ENCODE data around the gene CASZ1.

The CASZ1 gene

DNA sequence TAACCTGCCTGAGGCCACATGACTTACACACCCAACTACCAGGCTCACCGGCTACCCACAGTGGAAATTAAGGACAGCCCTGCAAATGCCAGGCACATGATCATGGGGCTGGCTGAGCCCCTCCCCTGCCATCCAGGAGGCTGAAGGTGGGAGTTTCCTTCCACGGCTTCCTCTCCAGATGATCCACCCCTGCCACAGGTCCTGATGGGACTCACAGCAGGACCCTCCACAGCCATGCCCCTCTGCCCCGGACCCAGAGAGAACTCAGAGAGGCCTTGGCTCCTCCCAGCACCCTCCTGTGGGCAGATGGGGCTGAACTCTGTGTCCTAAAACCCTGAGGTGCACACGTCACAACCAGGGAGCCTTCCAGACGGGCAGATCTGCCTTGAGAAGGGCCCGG is 29.1 kb upstream of the CASZ1 start:
- DNase-seq = no peak

DNA sequence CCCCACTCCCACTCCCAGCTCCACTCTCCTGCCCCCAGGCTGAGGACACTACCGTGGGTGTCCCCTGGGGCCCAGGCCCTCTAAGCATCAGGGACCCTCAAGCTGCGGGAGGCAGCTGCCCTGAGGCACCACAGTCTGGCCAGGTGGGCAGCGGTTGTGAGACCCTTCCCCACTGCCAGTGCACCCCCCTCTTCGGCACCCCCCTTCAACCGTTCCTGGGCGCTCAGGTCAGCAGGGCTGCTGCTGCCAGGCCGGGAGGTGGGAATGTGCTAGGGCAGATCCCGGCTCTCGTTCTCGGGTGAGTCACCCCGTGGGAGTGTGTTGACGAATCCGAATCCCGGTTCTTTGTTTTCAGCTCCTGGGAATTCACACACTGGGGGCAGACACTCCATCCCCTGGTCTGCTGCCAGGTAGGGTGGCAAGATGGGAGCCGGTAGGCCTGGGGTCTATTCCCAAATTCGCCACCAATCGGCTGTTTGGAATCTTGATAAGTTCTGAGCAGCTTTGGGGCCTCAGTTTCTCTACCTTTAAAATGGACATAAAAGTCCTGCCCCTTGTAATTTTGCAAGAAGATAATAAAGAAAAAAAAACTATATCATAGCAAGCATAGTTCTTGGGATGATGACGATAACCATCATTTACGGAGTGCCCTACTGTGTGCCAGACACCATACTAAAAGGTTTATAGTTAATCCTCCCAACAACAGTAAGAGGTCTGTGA is 28.5 kb upstream of the CASZ1 start:
- DNase-seq = no peak

DNA sequence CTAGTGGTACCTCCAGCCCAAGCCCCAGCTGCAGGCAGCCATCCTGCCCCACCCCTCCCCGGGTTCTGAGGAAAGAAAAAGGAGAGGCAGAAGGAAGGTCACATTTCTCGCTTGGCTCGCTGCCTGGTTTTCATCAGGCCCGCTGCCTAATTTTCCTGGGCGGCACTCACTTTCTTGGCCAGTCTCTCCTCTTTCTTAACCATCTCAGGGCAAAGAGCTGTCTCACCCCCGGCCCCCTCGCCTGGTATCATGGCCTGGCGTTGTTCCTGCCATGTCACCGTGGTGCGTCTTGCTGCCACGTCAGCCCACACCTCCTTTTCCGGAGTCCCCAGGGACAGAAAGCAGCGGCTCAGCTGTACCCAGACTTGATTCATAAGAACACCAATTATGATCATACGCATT is 26.6 kb upstream of the CASZ1 start:
- DNase-seq = peak in 15 of 56 donors; percentile 2 to 21 (median 9)

DNA sequence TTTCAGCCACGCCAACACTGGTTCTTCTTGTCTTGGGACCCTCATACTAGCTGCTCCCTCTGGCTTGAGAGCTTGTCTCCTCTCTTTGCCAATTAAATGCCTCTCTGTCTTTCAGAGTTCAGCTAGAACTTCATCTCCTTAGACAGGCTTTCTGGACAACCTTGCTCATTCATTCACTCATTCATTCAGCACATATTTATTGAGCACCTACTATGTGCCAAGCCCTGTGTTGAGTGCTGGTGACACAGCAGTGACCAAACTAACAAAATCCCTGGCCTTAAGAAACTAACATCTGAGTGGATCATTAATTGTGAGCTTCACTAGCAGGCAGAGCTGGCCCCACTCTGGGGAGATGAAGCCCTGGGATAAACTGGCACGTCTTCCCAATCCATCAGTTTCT is 24.9 kb upstream of the CASZ1 start:
- DNase-seq = no peak

DNA sequence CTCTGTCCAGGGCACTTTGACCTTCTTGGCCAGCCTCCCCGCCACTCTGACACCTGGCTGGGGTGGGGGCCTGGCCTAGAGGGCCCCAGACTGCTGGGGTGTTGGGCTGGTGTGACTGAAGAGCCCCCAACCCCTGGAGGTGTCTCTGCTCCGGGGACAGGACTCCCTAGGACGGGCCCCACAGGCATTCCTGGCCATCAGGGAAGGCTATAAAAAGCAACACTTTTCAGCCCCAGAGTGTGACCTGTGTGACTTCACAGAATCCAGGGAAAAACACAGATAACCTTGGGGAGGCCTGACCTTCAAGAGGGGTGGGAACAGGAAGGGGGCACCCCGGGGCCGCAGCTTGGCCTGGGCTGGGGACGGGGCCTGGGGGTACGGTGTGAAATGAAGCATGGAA is 24.0 kb upstream of the CASZ1 start:
- DNase-seq = no peak

DNA sequence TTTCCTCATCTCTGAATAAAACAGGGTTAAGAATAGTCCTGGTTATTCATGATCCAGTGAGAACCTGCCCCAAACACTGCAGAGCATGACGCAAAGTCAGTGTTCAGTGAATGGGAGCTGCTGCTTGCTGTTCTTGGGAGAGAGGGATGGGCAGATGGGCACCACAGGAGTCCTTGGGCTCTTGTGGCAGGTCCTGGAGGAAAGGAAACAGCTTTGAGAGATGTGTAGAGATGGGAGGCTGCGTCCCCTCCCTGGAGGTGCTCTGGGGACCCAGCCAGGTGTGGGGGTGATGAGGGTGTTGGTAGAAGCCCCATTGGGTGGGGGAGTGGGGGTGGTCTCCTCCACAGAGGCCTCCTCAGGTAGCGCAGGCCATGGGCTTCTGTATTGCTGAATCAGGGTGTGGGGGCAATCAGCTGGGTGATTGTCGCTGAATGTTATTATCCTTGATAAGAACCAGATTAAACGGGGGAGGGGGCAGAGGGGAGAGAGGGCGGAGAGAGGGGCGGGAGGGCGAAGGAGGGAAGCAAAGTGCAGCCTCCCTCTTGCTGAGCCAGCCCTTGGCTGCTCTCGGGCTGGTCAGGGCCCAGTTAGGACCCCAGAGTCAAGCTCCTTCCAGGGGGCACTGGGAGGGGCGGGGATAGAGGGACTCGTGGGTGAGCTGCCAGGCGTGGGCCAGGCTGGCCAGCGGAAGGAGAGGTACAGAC is 22.9 kb upstream of the CASZ1 start:
- no peak for DNase-seq

DNA sequence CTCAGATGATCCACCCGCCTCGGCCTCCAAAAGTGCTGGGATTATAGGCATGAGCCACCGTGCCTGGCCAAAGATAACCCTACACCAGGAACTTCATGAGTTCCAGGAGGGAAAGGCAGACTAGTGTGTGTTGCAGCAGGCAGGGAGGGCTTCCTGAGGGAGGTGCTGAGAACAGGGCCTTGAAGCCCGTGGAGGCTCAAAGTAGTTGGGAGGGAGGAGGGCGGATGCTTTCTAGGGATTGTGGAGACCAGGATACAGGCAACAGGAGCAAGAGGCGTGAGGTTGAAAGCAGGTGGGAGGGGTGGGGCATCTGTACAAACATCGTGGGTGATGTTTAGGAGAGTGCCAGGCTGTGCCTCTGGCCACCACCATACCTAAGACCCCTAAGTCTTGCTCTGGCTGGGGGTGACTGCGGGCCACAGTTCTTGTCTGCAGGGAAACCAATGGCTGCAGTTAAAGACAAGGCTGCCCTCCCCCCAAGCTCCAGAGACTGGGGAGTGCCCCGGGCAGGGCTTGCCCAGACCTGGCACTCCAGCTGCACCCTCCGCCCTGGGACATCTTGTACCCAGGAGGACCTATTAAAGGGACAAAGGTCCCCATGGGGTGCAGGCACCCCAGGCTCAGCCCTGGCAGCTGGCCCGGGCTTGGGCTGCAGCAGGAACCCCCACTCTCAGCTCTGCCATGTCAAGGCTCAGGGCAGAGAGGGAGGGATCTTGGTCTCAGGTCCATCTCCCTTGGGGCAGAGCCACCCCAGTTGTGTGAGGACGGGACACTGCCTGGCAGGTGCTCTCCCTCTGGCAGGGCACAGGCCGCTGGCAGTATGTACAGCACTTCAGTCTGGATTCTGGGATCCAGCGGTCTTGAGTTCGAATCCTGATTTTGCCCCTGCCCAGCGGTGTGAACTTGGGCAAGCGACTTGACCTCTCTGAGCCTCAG is 22.1 kb upstream of the CASZ1 start:
- no peak for DNase-seq

DNA sequence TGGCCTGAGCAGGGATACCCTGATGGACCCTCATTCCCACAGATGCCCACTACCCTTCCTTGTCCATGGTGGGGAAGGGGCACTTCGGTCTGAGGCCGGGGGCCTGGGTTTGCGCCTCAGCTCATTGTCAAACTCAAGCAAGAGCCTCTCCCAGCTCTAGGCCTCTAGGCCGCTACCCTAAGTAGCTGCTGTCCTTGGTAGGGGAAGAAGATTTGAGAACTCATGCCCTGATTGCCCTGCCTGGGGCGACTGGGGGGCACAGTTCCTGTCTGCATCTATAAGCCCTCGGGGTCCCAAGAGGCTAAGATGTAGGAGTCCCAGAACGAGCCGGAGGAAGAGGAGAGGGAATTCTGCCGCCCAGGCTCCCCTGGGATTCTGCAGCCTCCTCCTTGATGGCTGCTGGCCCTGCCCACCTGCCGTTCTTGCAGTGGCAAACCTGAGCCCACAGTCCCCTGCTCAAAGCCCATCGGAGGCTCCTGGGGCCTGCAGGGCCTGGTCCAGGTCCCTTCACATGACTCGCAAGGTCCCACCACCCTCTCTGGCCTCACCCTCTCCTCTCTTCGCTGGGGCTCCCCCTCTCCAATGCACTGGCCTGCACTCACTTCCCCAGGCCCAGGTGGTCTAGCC is 20.4 kb upstream of the CASZ1 start:
- DNase-seq = no peak

DNA sequence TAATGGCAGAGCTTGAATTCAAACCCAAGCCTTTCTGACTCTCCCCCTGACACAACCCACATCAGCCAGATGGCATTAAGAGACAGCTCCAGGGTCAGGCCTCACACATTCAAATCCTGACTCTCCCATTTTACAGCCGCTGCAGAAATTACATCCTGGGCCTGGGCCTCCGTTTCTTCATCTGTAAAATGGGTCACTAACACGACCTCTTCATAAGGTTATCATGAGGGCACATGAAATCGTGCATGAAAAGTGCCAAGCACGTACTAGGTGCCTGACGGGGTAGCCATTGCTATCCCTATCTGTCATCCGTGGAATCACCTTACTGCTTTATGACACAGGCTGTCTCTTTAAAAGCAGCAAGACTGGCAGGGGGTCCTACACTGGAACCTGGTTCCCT is 19.8 kb upstream of the CASZ1 start:
- DNase-seq = no peak

DNA sequence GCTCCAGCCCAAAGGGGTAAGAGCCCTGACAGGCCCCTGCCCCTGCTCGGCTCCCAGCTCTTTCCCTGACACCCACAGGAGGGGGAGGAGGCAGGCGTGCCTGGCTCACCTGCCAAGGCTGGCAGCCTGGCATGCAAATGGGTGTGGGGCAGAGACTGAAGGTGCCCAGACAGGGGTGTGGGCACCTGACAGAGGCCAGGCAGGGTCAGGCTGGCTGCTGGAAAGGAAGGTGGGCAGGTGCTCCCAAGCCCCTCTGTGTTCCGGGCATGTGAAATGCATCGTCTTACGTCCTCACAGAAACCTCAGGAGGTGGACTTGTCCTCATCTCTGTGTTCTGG is 19.4 kb upstream of the CASZ1 start:
- no peak for DNase-seq

DNA sequence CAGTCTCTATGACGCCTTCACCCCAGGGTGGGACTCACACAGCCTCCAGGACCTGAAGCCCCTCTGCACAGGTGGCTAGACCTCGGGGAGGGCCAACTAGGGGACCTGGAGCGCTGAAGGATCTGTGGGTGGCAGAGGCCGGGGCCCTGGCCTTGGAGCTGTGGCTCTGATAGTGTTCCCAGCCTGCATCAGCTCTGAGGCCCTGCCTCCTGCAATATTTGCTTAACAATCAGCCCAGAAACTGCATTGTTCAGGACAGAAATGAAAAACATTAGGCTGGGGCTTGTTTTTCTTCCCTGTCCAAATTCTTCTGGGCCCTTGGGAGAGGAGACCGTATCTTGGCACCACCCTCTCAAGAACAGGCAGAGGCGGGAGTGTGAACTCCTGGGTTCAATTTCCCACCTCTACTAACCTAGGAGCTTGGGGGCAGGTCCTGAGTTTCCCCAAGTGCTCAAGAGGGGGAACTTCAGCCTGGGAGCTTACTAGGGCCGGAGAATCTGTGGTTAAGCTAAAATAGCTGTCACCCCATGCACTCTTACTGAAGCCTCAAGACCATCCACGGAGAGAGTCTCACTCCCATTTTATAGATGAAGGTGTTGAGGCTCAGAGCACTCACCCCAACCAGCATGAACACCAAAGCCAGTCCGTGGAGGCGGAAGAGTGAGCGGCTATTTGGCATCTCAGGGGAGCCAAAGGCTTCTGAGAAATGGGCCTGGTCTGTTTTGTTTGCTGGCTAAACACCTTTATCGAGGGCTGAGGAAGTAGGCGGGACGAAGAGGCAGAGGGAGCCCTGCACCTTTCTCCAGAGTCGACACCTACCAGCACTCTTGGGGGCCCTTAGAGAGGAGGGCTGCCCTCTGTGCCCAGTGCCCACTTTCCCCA is 18.8 kb upstream of the CASZ1 start:
- DNase-seq = no peak

DNA sequence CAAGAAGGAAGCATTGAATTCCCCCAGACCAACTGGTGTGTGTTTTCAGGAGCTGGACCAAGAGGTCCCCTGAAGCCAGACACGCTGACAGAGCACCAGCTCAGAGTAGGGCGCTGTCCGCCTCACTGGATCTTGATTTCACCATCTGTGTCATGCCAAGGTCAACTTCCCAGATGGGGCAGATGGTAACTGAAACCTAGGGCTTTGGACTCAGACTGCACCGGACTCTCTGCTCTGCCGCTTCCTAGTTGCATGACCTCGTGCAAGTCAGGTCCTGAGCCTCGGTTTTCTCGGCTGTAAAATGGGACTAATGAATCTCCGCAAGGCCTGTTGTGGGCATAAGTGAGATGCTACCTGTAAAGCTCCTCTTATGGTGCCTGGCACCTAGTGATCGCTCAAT is 17.9 kb upstream of the CASZ1 start:
- DNase-seq = no peak

DNA sequence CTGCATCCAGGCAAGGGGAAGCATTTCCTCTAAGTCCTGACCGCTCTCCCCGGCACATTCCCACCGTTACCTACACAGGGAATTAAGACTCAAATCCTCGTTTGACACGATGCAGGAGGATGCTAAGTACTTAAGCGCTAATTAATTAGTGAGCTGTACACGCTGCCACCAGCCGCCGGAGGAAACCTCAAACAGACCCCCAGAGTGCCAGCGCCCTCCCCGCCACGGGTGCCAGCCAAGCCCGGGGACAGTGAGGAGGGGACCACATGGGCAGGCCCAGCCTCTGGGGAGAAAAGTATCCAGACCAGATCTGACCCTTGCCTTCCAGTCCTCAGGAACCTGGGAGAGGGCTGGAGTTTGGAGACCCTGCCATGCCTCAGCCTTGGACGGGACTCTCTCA is 17.4 kb upstream of the CASZ1 start:
- DNase-seq = no peak

DNA sequence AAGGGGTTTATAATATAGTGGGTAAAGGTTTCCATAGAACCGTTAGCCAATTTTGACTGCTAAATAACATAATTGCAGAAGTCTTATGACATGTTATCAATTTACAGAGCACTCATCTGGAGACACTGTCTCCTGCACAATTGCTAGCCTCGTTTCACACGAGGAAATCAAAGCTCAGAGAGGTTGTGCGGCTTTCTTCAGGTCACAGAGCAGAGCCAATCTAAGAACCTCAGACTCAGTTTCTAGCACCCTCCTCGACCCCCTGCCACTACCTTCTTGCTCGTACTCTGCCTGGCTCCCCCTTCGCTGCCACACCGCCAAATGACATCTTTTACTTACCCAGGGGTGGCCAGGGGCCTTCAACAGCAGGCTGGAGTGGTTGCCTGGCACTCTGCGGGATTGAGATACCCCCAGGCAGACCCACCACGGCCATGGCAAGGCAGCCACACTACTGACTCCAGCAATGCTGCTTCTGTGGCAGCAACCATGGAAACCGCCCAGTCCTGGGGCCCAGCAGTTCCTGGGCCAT is 16.0 kb upstream of the CASZ1 start:
- DNase-seq = no peak

DNA sequence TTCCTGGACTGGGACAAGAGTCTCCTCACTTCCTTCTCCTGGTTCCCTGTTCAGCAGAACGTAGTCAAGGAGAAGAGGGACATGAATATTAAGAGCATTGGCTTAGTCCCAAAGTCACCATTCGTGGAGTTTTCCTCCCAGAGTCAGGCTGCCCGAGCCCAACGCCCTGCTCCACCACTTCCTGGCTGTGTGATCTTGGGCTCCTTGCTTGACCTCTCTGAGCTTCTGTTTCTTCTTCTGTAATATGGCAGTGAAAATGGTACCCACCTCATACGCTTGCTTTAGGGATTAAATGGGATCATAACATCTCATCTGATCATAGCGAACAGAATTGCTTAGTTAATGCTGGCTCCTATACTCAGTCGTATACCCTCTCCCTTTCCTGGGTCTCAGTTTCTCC is 12.0 kb upstream of the CASZ1 start:
- no peak for DNase-seq

DNA sequence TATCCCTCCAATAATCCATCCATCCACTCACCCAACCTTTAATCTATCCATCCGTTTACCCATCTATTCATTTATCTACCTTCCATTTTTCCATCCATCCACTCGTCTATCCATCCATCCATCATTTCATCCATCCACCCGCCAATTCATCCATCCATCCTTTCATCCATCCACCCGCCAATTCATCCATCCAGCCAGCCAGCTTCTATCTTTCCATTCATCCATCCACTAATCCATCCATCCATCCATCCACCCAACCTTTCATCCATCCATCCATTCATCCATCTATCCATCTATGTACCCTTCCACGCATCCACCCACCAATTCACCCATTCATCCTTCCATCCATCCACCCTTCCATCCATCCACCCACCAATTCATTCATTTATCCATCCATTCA is 10.5 kb upstream of the CASZ1 start:
- DNase-seq = no peak

DNA sequence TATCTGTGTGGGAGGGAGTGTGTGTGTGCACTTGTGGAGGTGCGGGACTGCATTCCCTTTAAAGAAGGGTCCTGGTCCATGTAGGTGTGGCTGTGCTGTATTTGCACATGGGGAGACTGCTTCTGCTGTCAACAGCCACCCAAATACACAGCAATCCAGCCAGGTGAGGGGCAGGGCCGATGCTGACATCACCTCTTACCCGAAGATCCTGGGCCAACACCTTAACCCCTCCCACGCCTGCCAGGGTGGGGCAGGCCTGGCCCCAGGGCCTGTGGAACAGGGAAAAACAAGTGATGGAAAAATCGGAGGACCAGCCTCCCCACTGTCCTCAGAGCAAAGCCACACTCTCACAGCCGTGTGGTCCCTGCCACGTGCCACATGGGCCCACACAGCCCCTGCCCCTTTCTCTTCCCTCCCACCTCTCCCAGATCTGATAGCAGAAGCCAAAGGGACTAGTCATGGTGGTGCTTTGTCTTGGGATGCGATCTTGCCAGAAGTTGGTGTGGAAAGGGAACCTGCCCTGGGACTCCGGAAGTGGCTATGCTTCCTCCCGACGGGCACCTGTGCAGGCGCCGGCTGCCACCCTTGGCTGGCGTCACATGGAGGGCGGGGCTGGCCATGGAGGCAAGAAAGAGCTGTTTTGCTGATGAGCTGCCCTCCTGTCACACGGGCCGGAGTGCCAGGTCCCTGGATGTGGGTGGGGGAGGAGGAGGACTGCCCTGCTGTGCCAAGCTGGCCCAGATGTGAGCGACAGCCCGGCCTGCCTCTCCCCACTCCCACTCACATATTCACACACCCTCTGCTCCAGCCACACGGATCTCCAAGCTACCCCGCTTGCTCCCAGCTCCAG is 7.8 kb upstream of the CASZ1 start:
- DNase-seq = no peak

DNA sequence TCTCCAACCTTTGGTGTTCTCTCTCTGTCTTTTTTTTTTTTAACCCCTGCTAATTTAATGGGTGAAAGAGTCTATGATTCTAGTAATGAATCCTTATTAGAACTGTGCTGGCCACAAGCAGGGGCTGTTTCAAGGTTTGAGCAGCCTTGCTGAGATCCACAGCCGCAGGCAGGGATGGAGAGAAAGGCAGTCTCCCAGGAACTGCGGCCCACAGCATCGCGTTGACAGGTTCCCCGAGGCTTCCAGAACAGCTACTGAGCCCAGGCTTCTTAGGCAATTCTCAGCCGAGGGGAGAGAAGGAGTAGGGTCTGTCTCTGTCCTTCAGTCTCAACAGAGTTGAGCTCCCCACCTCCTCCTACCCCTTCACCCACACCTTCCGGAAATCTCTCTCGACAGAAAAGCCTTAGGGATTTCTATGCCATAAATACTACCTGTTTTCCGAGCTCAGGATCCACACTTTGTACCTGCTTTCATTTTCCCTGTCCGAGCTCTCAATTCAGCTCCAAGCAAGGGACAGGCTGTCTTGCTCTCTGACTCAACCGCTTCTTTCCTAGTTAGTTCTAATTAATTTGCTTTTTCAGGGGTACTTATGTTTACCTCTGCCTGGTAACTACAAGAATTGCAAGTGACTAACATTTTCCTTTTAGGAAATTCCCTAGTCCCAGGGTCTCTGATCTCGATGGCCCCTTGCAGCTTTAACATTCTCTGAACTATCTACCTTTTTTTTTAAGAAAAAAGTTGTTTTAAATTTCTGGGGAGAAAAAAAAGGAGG is 6.7 kb upstream of the CASZ1 start:
- DNase-seq = no peak

DNA sequence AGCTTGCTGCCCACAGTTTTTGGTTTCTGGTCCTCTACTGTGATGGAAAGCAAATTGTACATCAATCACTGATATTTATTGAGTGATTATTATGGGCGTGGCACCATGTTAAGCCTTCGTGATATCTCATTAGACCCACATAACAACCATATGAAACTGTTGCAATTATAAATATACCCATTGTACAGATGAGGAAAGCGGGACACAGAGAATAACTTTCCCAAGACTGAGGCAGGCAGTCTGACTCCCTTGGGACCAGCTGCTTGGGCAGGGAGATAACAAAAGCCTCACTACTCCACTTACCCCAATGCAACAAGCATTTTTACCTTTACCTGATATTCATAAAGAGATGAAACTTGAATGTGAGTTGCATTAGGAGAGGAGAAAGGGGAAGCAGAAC is 4.3 kb upstream of the CASZ1 start:
- DNase-seq = no peak
